Testis (tissue), 3 donors: ENCODE results near the gene FGA. TPM values are rescaled to one million over a fixed set of nuclear protein-coding genes. Genes with fewer than 3 reads are reported as not detected.

Source experiments
- DNase-seq: peaks from one replicate; pipeline ENCODE4 v3.0.0-alpha.2; 2019
- H3K27ac ChIP-seq, 2 donors: fragments of 200-600 bp; sonication (generic); one replicate each; pipeline ENCODE4 v1.5.1; 2019
- H3K27me3 ChIP-seq: fragments of 200-600 bp; sonication (generic); one replicate; pipeline ENCODE4 v1.5.1; 2019
- H3K36me3 ChIP-seq: fragments of 200-600 bp; sonication (generic); one replicate; pipeline ENCODE4 v1.5.1; 2017; ENCODE audit warnings: low read depth; ENCODE audit errors: missing control alignments
- H3K4me1 ChIP-seq: fragments of 200-600 bp; sonication (generic); one replicate; pipeline ENCODE4 v1.5.1; 2019
- H3K4me3 ChIP-seq, 2 donors: fragments of 200-600 bp; sonication (generic); one replicate each; pipeline ENCODE4 v1.5.1; 2017 to 2019
- H3K9me3 ChIP-seq: fragments of 200-600 bp; sonication (generic); one replicate; pipeline ENCODE4 v1.5.1; 2017
- POLR2A ChIP-seq: fragments of 450-650 bp; IDR thresholded peaks from one replicate; pipeline ENCODE4 v1.6.1; 2017; ENCODE audit warnings: antibody characterized with exemption, mild to moderate bottlenecking, moderate library complexity
- WGBS, 2 donors: methylation state at CpG; one replicate each; pipeline ENCODE4 v1.1.5; 2018; 5-methylcytosine and 5-hydroxymethylcytosine counted together
- intact Hi-C: fragments of 100-400 bp; cut with DNase I; formaldehyde crosslinking; loops from one replicate; pipeline ENCODE4 v1.15.1; 2023; ENCODE audit warnings: low total_unique reads
- polyA plus RNA-seq: library from polyadenylated mRNA; stranded (reverse); fragments of 350-450 nt; fragmentation: Illumina TruSeq; extraction: RNeasy Lipid Tissue Mini Kit (QIAGEN cat#74804); gene quantifications from one replicate; pipeline ENCODE4 v1.2.3, GENCODE V29; 2014; ENCODE audit warnings: low read depth, low replicate concordance; ENCODE audit not compliant: insufficient read depth
- total RNA-seq, 2 donors: library from RNA; depleted of rRNA; stranded (reverse); fragments of >200 nt; gene quantifications; one replicate each; pipeline ENCODE4 v1.2.3, GENCODE V29; 2016
- TF ChIP-seq, protein P1 (sequence below), 3 experiments: fragments of 450-650 bp in 2 of 3; fragments of 200-600 bp in 1 of 3; sonication (generic) in 1 of 3; IDR thresholded peaks; one replicate each; pipeline ENCODE4 v1.5.1; 2016 to 2019; ENCODE audit warnings: antibody characterized with exemption in 3 of 3, mild to moderate bottlenecking in 2 of 3, moderate library complexity in 1 of 3

Gene FGA
- total and polyA plus RNA-seq, 3 donors from 2014 or later: 1.1 to 9.1 (median 1.4) TPM

DNA sequence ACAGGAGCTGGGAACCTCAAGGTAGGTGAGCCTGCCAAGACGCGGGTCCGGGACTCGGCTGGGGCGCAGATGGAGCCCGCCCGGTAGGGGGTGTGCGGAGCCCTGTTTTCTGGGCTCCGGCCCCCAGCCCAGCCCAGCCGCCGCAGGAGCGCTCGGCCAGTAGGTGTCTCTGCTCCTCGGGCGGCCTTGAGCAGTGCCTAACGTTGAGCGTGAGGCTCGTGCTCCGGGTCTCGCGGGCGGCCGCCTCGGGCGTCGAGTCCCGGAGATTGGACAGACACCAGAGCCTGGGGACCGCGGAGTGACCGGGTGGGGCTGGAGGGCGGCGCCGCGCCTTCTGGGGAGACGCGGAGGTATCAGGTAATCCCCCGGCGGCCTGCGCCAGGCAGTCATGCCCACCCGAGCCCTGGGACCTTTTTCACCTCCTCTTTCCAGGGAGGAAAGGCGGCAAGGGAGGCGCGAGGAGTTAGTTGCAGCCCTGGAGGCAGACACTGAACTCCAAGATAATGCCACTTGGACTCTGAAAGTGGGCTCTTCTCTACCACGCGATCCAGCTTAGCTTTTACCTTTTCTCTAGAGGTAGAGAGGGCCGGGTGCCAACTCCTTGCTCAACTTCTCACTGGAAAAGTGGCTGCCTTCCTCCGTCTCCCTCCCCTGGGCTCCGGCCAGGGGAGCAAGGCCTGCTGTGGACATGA lies 36.4 kb upstream of the FGA start:
- peak overlapping the region; percentile 49 to 58 for H3K4me3 ChIP-seq
- H3K9me3 ChIP-seq: no peaks in the 10 kb centered on the region
- DNase-seq: peak; percentile 82
- H3K4me1 ChIP-seq: no peaks in the 10 kb centered on the region
- no peaks in the 10 kb centered on the region for H3K27me3 ChIP-seq
- no peaks in the 10 kb centered on the region for H3K36me3 ChIP-seq
- 4 to 12% methylated on average over 8 to 48 of the region's 48 CpGs for WGBS, 2 donors
- TF ChIP-seq POLR2A: no peak
- TF ChIP-seq, protein P1, sequence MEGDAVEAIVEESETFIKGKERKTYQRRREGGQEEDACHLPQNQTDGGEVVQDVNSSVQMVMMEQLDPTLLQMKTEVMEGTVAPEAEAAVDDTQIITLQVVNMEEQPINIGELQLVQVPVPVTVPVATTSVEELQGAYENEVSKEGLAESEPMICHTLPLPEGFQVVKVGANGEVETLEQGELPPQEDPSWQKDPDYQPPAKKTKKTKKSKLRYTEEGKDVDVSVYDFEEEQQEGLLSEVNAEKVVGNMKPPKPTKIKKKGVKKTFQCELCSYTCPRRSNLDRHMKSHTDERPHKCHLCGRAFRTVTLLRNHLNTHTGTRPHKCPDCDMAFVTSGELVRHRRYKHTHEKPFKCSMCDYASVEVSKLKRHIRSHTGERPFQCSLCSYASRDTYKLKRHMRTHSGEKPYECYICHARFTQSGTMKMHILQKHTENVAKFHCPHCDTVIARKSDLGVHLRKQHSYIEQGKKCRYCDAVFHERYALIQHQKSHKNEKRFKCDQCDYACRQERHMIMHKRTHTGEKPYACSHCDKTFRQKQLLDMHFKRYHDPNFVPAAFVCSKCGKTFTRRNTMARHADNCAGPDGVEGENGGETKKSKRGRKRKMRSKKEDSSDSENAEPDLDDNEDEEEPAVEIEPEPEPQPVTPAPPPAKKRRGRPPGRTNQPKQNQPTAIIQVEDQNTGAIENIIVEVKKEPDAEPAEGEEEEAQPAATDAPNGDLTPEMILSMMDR (IDR thresholded peaks at IDR 0.05): peak; percentile 27 to 48 (median 37)
- intact Hi-C loops: no loop called here
- H3K27ac ChIP-seq: peak overlapping the region in 1 of 2 donors; percentile 30

- H3K36me3 ChIP-seq: no peaks in the 10 kb centered on the region
- H3K27me3 ChIP-seq: no peaks in the 10 kb centered on the region
- no peak for DNase-seq
- intact Hi-C loops: no loop called here
- TF ChIP-seq, protein P1 (IDR thresholded peaks at IDR 0.05): no peak
- TF ChIP-seq POLR2A: no peak
- H3K27ac ChIP-seq: no peak overlapping the region
- no peak overlapping the region for H3K4me3 ChIP-seq
- H3K9me3 ChIP-seq: no peaks in the 10 kb centered on the region
- 44 to 63% methylated on average over 3 of the region's 3 CpGs for WGBS, 2 donors
- no peaks in the 10 kb centered on the region for H3K4me1 ChIP-seq
These were observed 35.4 kb upstream of the FGA start for GRCh38 chr4:154625971-154626370.

- WGBS, 2 donors: 79 to 91% methylated on average over 7 of the region's 7 CpGs
- DNase-seq: no peak
- Histone ChIP-seq H3K4me3 (no peak overlapping the region), H3K27me3 (no peaks in the 10 kb centered on the region), H3K27ac (no peak overlapping the region), H3K4me1 (no peaks in the 10 kb centered on the region), H3K9me3 (no peaks in the 10 kb centered on the region), H3K36me3 (no peaks in the 10 kb centered on the region)
- TF ChIP-seq, protein P1 (IDR thresholded peaks at IDR 0.05): no peak
- TF ChIP-seq POLR2A: no peak
- intact Hi-C loops: no loop called here
These were observed 33.5 kb upstream of the FGA start for GRCh38 chr4:154623995-154624394.

GRCh38 chr4:154623436-154623835 lies 32.9 kb upstream of the FGA start:
- Histone ChIP-seq H3K9me3 (no peaks in the 10 kb centered on the region), H3K36me3 (no peaks in the 10 kb centered on the region), H3K27me3 (no peaks in the 10 kb centered on the region), H3K4me3 (no peak overlapping the region), H3K4me1 (no peaks in the 10 kb centered on the region), H3K27ac (no peak overlapping the region)
- TF ChIP-seq, protein P1 (IDR thresholded peaks at IDR 0.05): no peak
- no peak for TF ChIP-seq POLR2A
- intact Hi-C loops: no loop called here
- WGBS, 2 donors: 59% methylated on average over 3 of the region's 3 CpGs
- DNase-seq: no peak

DNA sequence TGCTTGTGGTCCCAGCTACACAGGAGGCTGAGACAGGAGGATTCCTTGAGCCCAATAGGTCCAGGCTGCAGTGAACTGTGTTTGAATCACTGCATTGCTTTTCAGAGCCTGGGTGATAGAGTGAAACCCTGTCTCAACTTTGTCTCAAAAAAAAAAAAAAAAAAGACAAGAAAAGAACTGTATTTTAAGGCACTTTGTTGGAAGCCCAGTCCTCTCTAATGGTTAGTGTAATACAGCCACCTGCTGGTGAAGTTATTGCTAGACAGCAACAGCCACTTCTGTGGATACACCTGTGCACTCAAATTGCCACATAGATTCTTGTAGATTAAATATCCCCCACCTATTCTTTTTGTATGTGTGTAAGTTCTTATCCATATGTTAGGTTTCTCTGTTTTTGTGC lies 32.1 kb upstream of the FGA start:
- intact Hi-C loops: no loop called here
- Histone ChIP-seq H3K36me3 (no peaks in the 10 kb centered on the region), H3K9me3 (no peaks in the 10 kb centered on the region), H3K4me1 (no peaks in the 10 kb centered on the region), H3K4me3 (no peak overlapping the region), H3K27ac (no peak overlapping the region), H3K27me3 (no peaks in the 10 kb centered on the region)
- no peak for TF ChIP-seq POLR2A
- TF ChIP-seq, protein P1 (IDR thresholded peaks at IDR 0.05): peak; percentile 21 to 40 (median 28)
- DNase-seq: no peak
